GM21515 (cell line): Measurements from ENCODE around the gene C21orf91.

ENCODE experiments used
- ATAC-seq: cut with Tn5 transposase; IDR thresholded peaks from one replicate; pipeline ENCODE4 v1.9.1; 2021; ENCODE audit not compliant: unreplicated experiment

C21orf91 gene

GRCh38 chr21:17819114-17819876, at the start of gene C21orf91:
TSS of gene C21orf91 (minus strand) at chr21:17819356. CDS start at chr21:17818318, 1,038 bp downstream.
- peak; percentile 85 for ATAC-seq

- ATAC-seq: no peak
These were observed 47.4 kb upstream of the C21orf91 start for GRCh38 chr21:17866590-17866989.

- no peak for ATAC-seq
These were observed 40.5 kb upstream of the C21orf91 start for GRCh38 chr21:17859661-17860060.

GRCh38 chr21:17858747-17859146, 39.6 kb upstream of the C21orf91 start:
- ATAC-seq: no peak

GRCh38 chr21:17854745-17855144, 35.6 kb upstream of the C21orf91 start:
- no peak for ATAC-seq

- no peak for ATAC-seq
These were observed 34.5 kb upstream of the C21orf91 start for GRCh38 chr21:17853393-17854275.

- peak; percentile 88 for ATAC-seq
These were observed 29.1 kb upstream of the C21orf91 start for GRCh38 chr21:17848228-17848627.

GRCh38 chr21:17841103-17841502, 21.9 kb upstream of the C21orf91 start:
- no peak for ATAC-seq

- peak; percentile 66 for ATAC-seq
These were observed 15.6 kb upstream of the C21orf91 start for GRCh38 chr21:17834639-17835354.

GRCh38 chr21:17829472-17829871, 10.3 kb upstream of the C21orf91 start:
- no peak for ATAC-seq

GRCh38 chr21:17828223-17828622, 9.1 kb upstream of the C21orf91 start:
- ATAC-seq: no peak

GRCh38 chr21:17823846-17824245, 4.7 kb upstream of the C21orf91 start:
- ATAC-seq: no peak

- no peak for ATAC-seq
These were observed 2.0 kb upstream of the C21orf91 start for GRCh38 chr21:17821121-17821520.

GRCh38 chr21:17819877-17820229, 697 bp upstream of the C21orf91 start:
- ATAC-seq: peak; percentile 69

- peak; percentile 19 for ATAC-seq
These were observed 706 bp downstream of the C21orf91 start for GRCh38 chr21:17818186-17819113.

GRCh38 chr21:17813353-17813752, 5.8 kb downstream of the C21orf91 start:
- ATAC-seq: no peak

GRCh38 chr21:17805966-17806365, 13.2 kb downstream of the C21orf91 start:
- ATAC-seq: no peak

GRCh38 chr21:17803536-17803935, 15.6 kb downstream of the C21orf91 start:
- no peak for ATAC-seq

GRCh38 chr21:17802572-17802971, 16.6 kb downstream of the C21orf91 start:
- ATAC-seq: no peak

GRCh38 chr21:17799414-17800164, 19.6 kb downstream of the C21orf91 start:
- ATAC-seq: no peak
